Measurements from ENCODE around the gene DIP2A.

GRCh38 chr21:46454634-46455390, 3.9 kb upstream of the DIP2A start:
- TF ChIP-seq CTCF (IDR thresholded peaks at IDR 0.05; ENCODE audit: poor library complexity, severe bottlenecking) (no peak), EZH2 (IDR thresholded peaks at IDR 0.05; ENCODE audit: borderline replicate concordance, insufficient read depth, low read length, poor library complexity, severe bottlenecking) (no peak), RAD21 (conservative IDR thresholded peaks at IDR 0.05) (no peak), POLR2AphosphoS5 (IDR thresholded peaks at IDR 0.05) (no peak), SMC3 (conservative IDR thresholded peaks at IDR 0.05; ENCODE audit: poor library complexity) (no peak)
